ENCODE measurements around the gene DOLK. TPM values are rescaled to one million over a fixed set of nuclear protein-coding genes. Genes with fewer than 3 reads are reported as not detected.

DOLK gene
- total RNA-seq, 4 donors from 2014 or later = 12.8 to 21.2 (median 16.2) TPM

DNA sequence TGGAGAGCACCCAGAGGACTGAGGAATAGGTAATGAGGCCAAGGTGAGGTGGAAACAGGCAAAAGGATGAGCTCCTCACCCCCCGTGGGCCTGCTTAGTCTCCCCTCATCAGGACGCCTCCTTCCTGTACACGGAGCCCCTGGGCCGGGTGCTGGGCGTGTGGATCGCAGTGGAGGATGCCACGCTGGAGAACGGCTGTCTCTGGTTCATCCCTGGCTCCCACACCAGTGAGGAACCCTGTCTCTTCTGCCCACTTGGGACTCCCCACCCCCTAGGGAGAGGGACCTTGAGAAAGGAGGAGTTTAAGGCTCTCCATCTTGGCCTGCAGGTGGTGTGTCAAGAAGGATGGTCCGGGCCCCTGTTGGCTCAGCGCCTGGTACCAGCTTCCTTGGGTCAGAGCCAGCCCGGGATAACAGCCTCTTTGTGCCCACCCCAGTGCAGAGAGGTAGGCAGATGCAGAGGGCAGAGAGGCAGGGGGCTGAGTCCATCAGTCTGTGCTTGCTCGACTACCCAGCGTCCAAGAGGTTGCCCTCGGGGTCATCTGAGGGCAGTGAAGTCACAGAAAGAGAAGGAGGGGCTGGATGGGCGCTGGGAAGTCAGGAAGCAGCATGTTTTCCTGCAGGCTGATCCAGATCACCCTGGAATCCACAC is 7.0 kb downstream of the DOLK start:
- Histone ChIP-seq H3K36me3 (peaks cover 0 to 66% (median 0%) of the 10 kb centered on the region in 3 donors), H3K9me3 (no peaks in the 10 kb centered on the region), H3K27me3 (no peaks in the 10 kb centered on the region), H3K27ac (peak overlapping the region in 2 of 4 donors; percentile 29 to 62), H3K4me3 (no peak overlapping the region), H3K4me1 (peaks cover 0 to 67% (median 19%) of the 10 kb centered on the region in 3 donors)
- DNase-seq = no peak
- TF ChIP-seq POLR2A (IDR thresholded peaks at IDR 0.05) = no peak
- TF ChIP-seq, protein P1, sequence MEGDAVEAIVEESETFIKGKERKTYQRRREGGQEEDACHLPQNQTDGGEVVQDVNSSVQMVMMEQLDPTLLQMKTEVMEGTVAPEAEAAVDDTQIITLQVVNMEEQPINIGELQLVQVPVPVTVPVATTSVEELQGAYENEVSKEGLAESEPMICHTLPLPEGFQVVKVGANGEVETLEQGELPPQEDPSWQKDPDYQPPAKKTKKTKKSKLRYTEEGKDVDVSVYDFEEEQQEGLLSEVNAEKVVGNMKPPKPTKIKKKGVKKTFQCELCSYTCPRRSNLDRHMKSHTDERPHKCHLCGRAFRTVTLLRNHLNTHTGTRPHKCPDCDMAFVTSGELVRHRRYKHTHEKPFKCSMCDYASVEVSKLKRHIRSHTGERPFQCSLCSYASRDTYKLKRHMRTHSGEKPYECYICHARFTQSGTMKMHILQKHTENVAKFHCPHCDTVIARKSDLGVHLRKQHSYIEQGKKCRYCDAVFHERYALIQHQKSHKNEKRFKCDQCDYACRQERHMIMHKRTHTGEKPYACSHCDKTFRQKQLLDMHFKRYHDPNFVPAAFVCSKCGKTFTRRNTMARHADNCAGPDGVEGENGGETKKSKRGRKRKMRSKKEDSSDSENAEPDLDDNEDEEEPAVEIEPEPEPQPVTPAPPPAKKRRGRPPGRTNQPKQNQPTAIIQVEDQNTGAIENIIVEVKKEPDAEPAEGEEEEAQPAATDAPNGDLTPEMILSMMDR (IDR thresholded peaks at IDR 0.05) = no peak
- 65 to 66% methylated on average over 7 to 15 of the region's 15 CpGs for WGBS, 2 donors
- intact Hi-C loops (cut with DNase I) = no loop called here

DNA sequence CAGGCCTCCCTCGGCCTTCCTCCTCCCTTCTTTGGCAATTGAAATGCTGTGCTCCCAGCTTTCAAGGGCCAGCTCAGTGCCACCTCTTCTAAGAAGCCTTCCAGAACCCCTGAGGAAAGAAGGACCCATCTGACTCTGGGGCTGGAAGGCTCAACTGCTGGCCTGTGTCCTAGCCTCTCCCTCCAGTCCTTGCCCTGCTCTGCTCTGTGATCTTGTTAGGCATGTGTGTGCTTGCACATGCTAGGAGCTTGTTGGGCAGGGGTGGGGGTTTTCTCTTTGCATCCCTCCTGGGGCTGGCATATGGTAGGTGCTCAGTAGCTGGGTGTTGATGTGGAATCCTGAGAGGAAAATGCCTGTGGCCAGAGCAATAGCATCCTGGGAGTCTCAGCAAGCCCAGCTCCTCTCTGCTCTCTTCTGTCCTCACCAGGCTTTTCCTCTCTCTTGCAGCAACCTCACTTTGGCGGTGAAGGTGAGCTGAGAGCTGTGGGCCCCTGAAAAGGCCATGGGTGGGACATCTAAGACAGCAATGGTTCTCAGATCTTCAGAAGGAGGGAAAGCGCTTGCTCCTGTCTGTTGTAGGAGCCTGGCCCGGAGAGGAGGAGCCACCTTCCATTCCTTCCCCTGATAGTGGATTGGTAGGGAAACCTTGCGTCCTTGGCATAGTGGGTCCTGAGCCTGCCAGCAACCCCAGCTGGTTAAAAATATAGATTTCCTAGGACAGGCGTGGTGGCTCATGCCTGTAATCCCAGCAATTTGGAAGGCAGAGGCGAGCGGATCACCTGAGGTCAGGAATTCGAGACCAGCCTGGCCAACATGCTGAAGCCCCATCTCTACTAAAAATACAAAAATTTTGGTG is 9.9 kb downstream of the DOLK start:
- TF ChIP-seq, protein P1 (IDR thresholded peaks at IDR 0.05) = no peak
- H3K27ac ChIP-seq = peak overlapping the region in 3 of 4 donors; percentile 13 to 65 (median 14)
- peaks cover 0 to 40% (median 6%) of the 10 kb centered on the region in 3 donors for H3K4me1 ChIP-seq
- H3K9me3 ChIP-seq = no peaks in the 10 kb centered on the region
- DNase-seq = no peak
- H3K36me3 ChIP-seq = peaks cover 0 to 63% (median 6%) of the 10 kb centered on the region in 3 donors
- H3K4me3 ChIP-seq = no peak overlapping the region
- no peaks in the 10 kb centered on the region for H3K27me3 ChIP-seq
- intact Hi-C loops (cut with DNase I) = no loop called here
- 54 to 55% methylated on average over 5 to 7 of the region's 9 CpGs for WGBS, 2 donors

DNA sequence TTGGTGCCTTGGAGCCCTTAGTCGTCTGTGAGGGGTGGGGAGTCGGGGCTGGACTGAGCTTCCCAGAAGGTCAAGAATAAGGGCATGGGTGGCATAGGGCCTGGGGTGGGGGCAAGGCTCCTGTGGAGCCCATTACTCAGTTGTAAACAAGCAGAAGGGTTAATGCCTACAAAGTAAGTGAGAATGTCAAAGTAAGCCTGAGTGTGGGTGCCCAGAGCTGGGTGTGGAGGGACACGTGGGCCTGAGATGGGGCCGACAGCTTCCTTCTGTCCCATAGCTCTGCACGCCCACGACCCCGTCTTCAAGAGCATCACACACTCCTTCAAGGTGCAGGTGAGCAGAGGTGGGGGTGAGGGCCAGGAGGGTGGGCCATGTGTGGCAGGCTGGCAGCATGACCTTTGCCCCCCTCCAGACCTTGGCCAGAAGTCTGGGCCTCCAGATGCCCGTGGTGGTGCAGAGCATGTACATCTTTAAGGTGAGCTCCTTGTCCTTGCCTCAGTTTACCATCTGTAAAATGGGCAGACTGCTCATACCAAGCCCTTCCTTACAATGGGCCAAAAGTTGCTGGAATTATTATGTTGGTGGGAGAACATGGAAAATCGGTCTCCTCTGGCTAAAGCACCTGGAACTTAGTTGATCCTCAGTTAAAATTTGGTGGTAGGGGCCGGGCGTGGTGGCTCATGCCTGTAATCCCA is 11.1 kb downstream of the DOLK start:
- H3K27ac ChIP-seq = no peak overlapping the region
- DNase-seq = no peak
- H3K4me1 ChIP-seq = peaks cover 0 to 28% (median under 1%) of the 10 kb centered on the region in 3 donors
- intact Hi-C loops (cut with DNase I) = no loop called here
- H3K36me3 ChIP-seq = peaks cover 0 to 51% (median 6%) of the 10 kb centered on the region in 3 donors
- H3K9me3 ChIP-seq = no peaks in the 10 kb centered on the region
- H3K4me3 ChIP-seq = no peak overlapping the region
- no peaks in the 10 kb centered on the region for H3K27me3 ChIP-seq
- WGBS, 2 donors = 85 to 90% methylated on average over 6 to 7 of the region's 11 CpGs
- TF ChIP-seq, protein P1 (IDR thresholded peaks at IDR 0.05) = no peak
- TF ChIP-seq POLR2A (IDR thresholded peaks at IDR 0.05) = no peak

DNA sequence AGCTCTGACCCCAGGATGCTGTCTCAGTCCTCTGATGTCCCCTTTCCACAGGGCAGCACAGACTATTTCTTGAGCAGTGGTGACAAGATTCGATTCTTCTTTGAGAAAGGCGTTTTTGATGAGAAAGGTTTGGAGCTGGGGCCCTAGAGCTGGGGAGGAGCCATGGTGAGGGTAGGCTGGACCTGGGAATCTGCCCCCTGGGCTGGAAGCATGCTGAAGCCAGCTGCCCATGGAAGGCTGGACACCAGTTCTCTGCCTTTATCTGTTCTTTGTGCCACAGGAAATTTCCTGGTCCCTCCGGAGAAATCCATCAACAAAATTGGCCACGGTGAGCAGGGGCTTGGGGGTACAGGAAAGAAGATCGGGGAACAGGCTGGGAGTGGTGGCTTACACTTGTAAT is 13.7 kb downstream of the DOLK start:
- 73 to 93% methylated on average over 2 to 3 of the region's 5 CpGs for WGBS, 2 donors
- no peak overlapping the region for H3K4me3 ChIP-seq
- intact Hi-C loops (cut with DNase I) = no loop called here
- H3K4me1 ChIP-seq = peaks cover 0 to 17% (median 0%) of the 10 kb centered on the region in 3 donors
- H3K27ac ChIP-seq = no peak overlapping the region
- DNase-seq = no peak
- TF ChIP-seq, protein P1 (IDR thresholded peaks at IDR 0.05) = no peak
- TF ChIP-seq POLR2A (IDR thresholded peaks at IDR 0.05) = no peak
- peaks cover 0 to 45% (median 6%) of the 10 kb centered on the region in 3 donors for H3K36me3 ChIP-seq
- H3K27me3 ChIP-seq = no peaks in the 10 kb centered on the region
- H3K9me3 ChIP-seq = no peaks in the 10 kb centered on the region
